HepG2 (cell line): ENCODE data around the gene NUDT2. TPM values are rescaled to one million over a fixed set of nuclear protein-coding genes. Genes with fewer than 3 reads are reported as not detected.

ENCODE experiments used
- ZNF205 ChIP-seq: IDR thresholded peaks from 2 replicates; pipeline ENCODE4 v1.6.1; 2018; ENCODE audit warnings: missing biosample characterization, missing genetic modification reagents
- ZNF256 ChIP-seq: sonication (generic); formaldehyde crosslinking; conservative IDR thresholded peaks from 2 replicates; pipeline ENCODE4 v1.4.0; 2020; ENCODE audit warnings: missing genetic modification reagents
- ZNF543 ChIP-seq: sonication (generic); formaldehyde crosslinking; IDR thresholded peaks from 2 replicates; pipeline ENCODE4 v1.4.0; 2020; ENCODE audit warnings: mild to moderate bottlenecking, missing genetic modification reagents
- ZNF619 ChIP-seq: sonication (generic); formaldehyde crosslinking; IDR thresholded peaks from 2 replicates; pipeline ENCODE4 v1.4.0; 2020; ENCODE audit warnings: mild to moderate bottlenecking, missing genetic modification reagents
- polyA plus RNA-seq, 8 experiments: library from polyadenylated mRNA; depleted of rRNA in 3 of 8; stranded (reverse) in 7 of 8; unstranded in 1 of 8; fragments of >200 nt; fragmentation: Illumina TruSeq in 4 of 8; extraction: Trizol in 4 of 8; gene quantifications; 2 replicates each; pipeline versions ENCODE4 v1.2.1 to v1.2.3, GENCODE V29; 2011 to 2016; ENCODE audit warnings: low read depth in 4 of 8, missing spikeins in 1 of 8, mixed read lengths in 1 of 8; ENCODE audit not compliant: insufficient read depth in 1 of 8
- total RNA-seq, 5 experiments: library from RNA; depleted of rRNA; stranded (reverse); fragments of >200 nt; fragmentation: Illumina TruSeq; extraction: Trizol; gene quantifications; 2 replicates each; pipeline ENCODE4 v1.2.3, GENCODE V29; 2016; ENCODE audit warnings: low read depth in 1 of 5
- TF ChIP-seq, protein P1 (sequence below): sonication (generic); formaldehyde crosslinking; IDR thresholded peaks from one replicate; pipeline ENCODE4 v1.5.1; 2020; ENCODE audit warnings: mild to moderate bottlenecking, missing genetic modification reagents; ENCODE audit errors: not compliant biosample characterization
- TF ChIP-seq, protein P2 (sequence below): sonication (generic); formaldehyde crosslinking; IDR thresholded peaks from 2 replicates; pipeline ENCODE4 v1.4.0; 2020; ENCODE audit warnings: missing genetic modification reagents, borderline replicate concordance

The NUDT2 gene
- total and polyA plus RNA-seq, 2 of the 13 experiments (the other 11 are each of a cell fraction or from before 2014, with no cell fraction given) = 19.9 to 24.6 TPM

DNA sequence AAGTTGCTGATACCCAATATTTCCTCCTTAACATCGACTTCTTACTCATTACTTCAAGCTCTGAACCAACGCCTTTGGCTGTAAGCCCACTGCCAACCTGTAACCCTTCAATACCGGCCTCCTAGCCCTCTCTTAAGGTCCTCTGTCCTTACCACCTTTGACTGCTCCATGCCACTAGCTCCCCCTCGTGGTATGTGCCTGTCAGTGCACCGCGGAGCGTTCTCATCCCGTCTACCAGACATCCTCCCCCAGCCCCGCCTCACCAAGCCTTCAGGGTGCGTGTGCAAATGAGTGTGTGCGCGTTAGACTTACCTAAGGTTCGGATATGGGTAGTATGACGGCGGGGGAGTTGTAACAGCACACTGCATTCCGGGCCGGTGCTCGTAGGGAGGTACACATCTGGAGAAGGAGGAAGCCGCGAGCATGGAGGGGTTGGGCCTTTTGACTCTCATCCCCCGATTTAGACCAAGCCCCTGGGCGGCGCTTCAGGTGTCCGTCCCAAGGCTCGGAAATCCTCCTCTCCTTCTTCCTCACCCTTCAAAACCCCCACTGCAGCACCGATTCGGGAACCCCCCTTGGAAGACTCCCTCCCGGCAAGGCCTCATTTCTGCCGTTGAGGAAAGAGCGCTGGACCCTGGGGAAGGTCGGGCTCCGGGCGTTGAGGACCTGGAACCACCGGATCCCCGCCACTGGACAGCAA, 50.1 kb downstream of the NUDT2 start (continued):
- TF ChIP-seq, protein P1, sequence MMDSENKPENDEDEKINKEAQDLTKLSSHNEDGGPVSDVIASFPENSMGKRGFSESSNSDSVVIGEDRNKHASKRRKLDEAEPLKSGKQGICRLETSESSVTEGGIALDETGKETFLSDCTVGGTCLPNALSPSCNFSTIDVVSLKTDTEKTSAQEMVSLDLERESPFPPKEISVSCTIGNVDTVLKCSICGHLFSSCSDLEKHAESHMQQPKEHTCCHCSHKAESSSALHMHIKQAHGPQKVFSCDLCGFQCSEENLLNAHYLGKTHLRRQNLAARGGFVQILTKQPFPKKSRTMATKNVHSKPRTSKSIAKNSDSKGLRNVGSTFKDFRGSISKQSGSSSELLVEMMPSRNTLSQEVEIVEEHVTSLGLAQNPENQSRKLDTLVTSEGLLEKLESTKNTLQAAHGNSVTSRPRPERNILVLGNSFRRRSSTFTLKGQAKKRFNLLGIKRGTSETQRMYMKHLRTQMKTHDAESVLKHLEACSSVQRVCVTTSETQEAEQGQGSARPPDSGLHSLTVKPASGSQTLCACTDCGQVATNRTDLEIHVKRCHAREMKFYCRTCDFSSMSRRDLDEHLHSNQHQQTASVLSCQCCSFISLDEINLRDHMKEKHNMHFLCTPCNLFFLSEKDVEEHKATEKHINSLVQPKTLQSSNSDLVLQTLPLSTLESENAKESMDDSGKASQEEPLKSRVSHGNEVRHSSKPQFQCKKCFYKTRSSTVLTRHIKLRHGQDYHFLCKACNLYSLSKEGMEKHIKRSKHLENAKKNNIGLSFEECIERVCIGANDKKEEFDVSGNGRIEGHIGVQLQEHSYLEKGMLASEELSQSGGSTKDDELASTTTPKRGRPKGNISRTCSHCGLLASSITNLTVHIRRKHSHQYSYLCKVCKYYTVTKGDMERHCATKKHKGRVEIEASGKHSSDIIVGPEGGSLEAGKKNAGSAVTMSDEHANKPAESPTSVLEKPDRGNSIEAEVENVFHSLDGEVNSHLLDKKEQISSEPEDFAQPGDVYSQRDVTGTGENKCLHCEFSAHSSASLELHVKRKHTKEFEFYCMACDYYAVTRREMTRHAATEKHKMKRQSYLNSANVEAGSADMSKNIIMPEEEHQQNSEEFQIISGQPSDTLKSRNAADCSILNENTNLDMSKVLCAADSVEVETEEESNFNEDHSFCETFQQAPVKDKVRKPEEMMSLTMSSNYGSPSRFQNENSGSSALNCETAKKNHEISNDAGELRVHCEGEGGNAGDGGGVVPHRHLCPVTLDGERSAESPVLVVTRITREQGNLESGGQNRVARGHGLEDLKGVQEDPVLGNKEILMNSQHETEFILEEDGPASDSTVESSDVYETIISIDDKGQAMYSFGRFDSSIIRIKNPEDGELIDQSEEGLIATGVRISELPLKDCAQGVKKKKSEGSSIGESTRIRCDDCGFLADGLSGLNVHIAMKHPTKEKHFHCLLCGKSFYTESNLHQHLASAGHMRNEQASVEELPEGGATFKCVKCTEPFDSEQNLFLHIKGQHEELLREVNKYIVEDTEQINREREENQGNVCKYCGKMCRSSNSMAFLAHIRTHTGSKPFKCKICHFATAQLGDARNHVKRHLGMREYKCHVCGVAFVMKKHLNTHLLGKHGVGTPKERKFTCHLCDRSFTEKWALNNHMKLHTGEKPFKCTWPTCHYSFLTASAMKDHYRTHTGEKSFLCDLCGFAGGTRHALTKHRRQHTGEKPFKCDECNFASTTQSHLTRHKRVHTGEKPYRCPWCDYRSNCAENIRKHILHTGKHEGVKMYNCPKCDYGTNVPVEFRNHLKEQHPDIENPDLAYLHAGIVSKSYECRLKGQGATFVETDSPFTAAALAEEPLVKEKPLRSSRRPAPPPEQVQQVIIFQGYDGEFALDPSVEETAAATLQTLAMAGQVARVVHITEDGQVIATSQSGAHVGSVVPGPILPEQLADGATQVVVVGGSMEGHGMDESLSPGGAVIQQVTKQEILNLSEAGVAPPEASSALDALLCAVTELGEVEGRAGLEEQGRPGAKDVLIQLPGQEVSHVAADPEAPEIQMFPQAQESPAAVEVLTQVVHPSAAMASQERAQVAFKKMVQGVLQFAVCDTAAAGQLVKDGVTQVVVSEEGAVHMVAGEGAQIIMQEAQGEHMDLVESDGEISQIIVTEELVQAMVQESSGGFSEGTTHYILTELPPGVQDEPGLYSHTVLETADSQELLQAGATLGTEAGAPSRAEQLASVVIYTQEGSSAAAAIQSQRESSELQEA (CRISPR knock-in tag) = no peak
- TF ChIP-seq ZNF619 (CRISPR knock-in tag) (no peak), ZNF205 (peak; percentile 61; the same call in 1 of the 2 replicates), ZNF543 (CRISPR knock-in tag) (0 out of 2 replicates have a peak, but pooled peaks have one; percentile 54), ZNF256 (CRISPR knock-in tag) (no peak)
- TF ChIP-seq, protein P2, sequence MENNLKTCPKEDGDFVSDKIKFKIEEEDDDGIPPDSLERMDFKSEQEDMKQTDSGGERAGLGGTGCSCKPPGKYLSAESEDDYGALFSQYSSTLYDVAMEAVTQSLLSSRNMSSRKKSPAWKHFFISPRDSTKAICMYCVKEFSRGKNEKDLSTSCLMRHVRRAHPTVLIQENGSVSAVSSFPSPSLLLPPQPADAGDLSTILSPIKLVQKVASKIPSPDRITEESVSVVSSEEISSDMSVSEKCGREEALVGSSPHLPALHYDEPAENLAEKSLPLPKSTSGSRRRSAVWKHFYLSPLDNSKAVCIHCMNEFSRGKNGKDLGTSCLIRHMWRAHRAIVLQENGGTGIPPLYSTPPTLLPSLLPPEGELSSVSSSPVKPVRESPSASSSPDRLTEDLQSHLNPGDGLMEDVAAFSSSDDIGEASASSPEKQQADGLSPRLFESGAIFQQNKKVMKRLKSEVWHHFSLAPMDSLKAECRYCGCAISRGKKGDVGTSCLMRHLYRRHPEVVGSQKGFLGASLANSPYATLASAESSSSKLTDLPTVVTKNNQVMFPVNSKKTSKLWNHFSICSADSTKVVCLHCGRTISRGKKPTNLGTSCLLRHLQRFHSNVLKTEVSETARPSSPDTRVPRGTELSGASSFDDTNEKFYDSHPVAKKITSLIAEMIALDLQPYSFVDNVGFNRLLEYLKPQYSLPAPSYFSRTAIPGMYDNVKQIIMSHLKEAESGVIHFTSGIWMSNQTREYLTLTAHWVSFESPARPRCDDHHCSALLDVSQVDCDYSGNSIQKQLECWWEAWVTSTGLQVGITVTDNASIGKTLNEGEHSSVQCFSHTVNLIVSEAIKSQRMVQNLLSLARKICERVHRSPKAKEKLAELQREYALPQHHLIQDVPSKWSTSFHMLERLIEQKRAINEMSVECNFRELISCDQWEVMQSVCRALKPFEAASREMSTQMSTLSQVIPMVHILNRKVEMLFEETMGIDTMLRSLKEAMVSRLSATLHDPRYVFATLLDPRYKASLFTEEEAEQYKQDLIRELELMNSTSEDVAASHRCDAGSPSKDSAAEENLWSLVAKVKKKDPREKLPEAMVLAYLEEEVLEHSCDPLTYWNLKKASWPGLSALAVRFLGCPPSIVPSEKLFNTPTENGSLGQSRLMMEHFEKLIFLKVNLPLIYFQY (CRISPR knock-in tag) = no peak
